GM12878 (cell line): ENCODE results near the gene PIK3R5. TPM values are rescaled to one million over a fixed set of nuclear protein-coding genes. Genes with fewer than 3 reads are reported as not detected.

Source experiments
- ATAC-seq: fragments of 200-7000 bp; cut with Tn5 transposase; 3 replicates; pipeline ENCODE4 v1.9.1; 2020; ENCODE audit warnings: mild to moderate bottlenecking, moderate library complexity
- BruUV-seq: library from RNA; stranded (reverse); fragments of 400-500 nt; replicated peaks from 2 replicates; lab custom pipeline; 2021; lab: Mats Ljungman, UMichigan
- CTCF ChIA-PET: fragments of 300-600 bp; sonication (Branson Sonifier 250); formaldehyde crosslinking; extraction: SDS; loops from one replicate; lab custom pipeline; 2021; ENCODE audit warnings: inconsistent platforms; lab: Yijun Ruan, JAX
- POLR2A ChIA-PET: fragments of 350-600 bp; formaldehyde crosslinking; extraction: SDS; loops from one replicate; lab custom pipeline; 2021; ENCODE audit warnings: inconsistent platforms; lab: Charles Lee
- RAD21 ChIA-PET: fragments of 300-600 bp; sonication (Branson Sonifier 250); formaldehyde crosslinking; loops from one replicate; lab custom pipeline; 2023; ENCODE audit warnings: antibody characterized with exemption; ENCODE audit not compliant: unreplicated experiment; lab: Charles Lee
- SMC1A ChIA-PET: fragments of 300-600 bp; sonication (Branson Sonifier 250); formaldehyde crosslinking; loops from one replicate; lab custom pipeline; 2023; ENCODE audit not compliant: unreplicated experiment, uncharacterized antibody; lab: Charles Lee
- DNase-seq: peaks from one replicate; pipeline ENCODE4 v3.0.0-alpha.2; 2011; ENCODE audit warnings: low read depth, low spot score
- FAIRE-seq: peaks from 3 replicates; lab custom pipeline; 2011; peaks lifted over from hg19 to GRCh38; lab: Jason Lieb, UNC
- H2AFZ ChIP-seq: 2 replicates; pipeline ENCODE4 v1.6.0; 2011; ENCODE audit warnings: low read depth, low read length, control low read depth; ENCODE audit not compliant: control insufficient read depth
- H3K27ac ChIP-seq: 2 replicates; pipeline ENCODE4 v1.5.1; 2011; ENCODE audit warnings: control low read depth; ENCODE audit not compliant: control insufficient read depth, insufficient read depth
- H3K27me3 ChIP-seq, 2 experiments: replicated peaks in 1 of 2; 2 replicates each; pipeline versions ENCODE4 v1.6.0 to v1.6.1; 2011; ENCODE audit warnings: low read length in 1 of 2; ENCODE audit not compliant: control insufficient read depth in 2 of 2, insufficient read depth in 2 of 2
- H3K36me3 ChIP-seq, 2 experiments: 2 replicates each; pipeline ENCODE4 v1.5.1; 2011; ENCODE audit warnings: low read length in 1 of 2; ENCODE audit not compliant: control insufficient read depth in 2 of 2, insufficient read depth in 2 of 2
- H3K4me1 ChIP-seq: 2 replicates; pipeline ENCODE4 v1.6.1; 2011; ENCODE audit warnings: mild to moderate bottlenecking, low read length, moderate library complexity, mixed read lengths; ENCODE audit not compliant: control insufficient read depth, insufficient read depth
- H3K4me2 ChIP-seq: 2 replicates; pipeline ENCODE4 v1.6.0; 2011; ENCODE audit warnings: control low read depth; ENCODE audit not compliant: control insufficient read depth, insufficient read depth
- H3K4me3 ChIP-seq: fragments of 200-600 bp; sonication (generic); 2 replicates; pipeline ENCODE4 v1.5.1; 2016
- H3K79me2 ChIP-seq: 2 replicates; pipeline ENCODE4 v1.6.0; 2011; ENCODE audit warnings: low read length; ENCODE audit not compliant: control insufficient read depth, insufficient read depth
- H3K9ac ChIP-seq: 2 replicates; pipeline ENCODE4 v1.8.0; 2011; ENCODE audit warnings: low read length, control low read depth, mixed read lengths; ENCODE audit not compliant: control insufficient read depth, insufficient read depth
- H3K9me3 ChIP-seq: replicated peaks from 3 replicates; pipeline ENCODE4 v1.5.1; 2011; ENCODE audit warnings: mild to moderate bottlenecking, low read length; ENCODE audit not compliant: control insufficient read depth, insufficient read depth
- H4K20me1 ChIP-seq: 2 replicates; pipeline ENCODE4 v1.6.0; 2011; ENCODE audit not compliant: control insufficient read depth, insufficient read depth
- BHLHE40 ChIP-seq, 2 experiments: fragments of 450-650 bp in 1 of 2; IDR thresholded peaks; 2 replicates each; pipeline ENCODE4 v1.6.1; 2011 to 2017; ENCODE audit warnings: low read depth in 2 of 2, borderline replicate concordance in 1 of 2, improper control_type of control experiment in 1 of 2, low read length in 1 of 2, mild to moderate bottlenecking in 1 of 2
- FOS ChIP-seq: IDR thresholded peaks from 3 replicates; pipeline ENCODE4 v1.6.1; 2011; ENCODE audit warnings: borderline replicate concordance; ENCODE audit not compliant: insufficient read length; ENCODE audit errors: extremely low read depth
- MEF2B ChIP-seq: fragments of 450-650 bp; IDR thresholded peaks from 2 replicates; pipeline ENCODE4 v1.6.1; 2018; ENCODE audit warnings: mild to moderate bottlenecking, moderate library complexity; ENCODE audit not compliant: partially characterized antibody, poor library complexity, severe bottlenecking
- POLR2AphosphoS5 ChIP-seq: IDR thresholded peaks from 2 replicates; pipeline ENCODE4 v1.6.1; 2011; ENCODE audit warnings: mild to moderate bottlenecking, low read length, inconsistent platforms
- WGBS: methylation state at CpG from one replicate; pipeline ENCODE4 v1.1.6; 2016; ENCODE audit warnings: low lambda C conversion rate; ENCODE audit not compliant: insufficient replicate concordance, insufficient coverage; ENCODE audit errors: missing lambda C conversion rate; 5-methylcytosine and 5-hydroxymethylcytosine counted together
- in situ Hi-C: fragments of 300-500 bp; cut with MboI; formaldehyde crosslinking; loops from 9 replicates; pipeline ENCODE4 v1.14.3; 2018; ENCODE audit warnings: mixed read lengths
- intact Hi-C: fragments of 100-400 bp; cut with micrococcal nuclease; formaldehyde crosslinking; loops from one replicate; pipeline ENCODE4 v1.14.2; 2022; ENCODE audit not compliant: unreplicated experiment
- polyA plus RNA-seq, 11 experiments: library from polyadenylated mRNA; depleted of rRNA in 4 of 11; unstranded in 6 of 11; stranded (reverse) in 5 of 11; fragments of >200 nt; fragmentation: Nextera tagmentation in 4 of 11; fragmentation: Illumina TruSeq in 1 of 11; extraction: Ambion mirVana in 4 of 11; extraction: Trizol in 1 of 11; gene quantifications; 1 replicate in 1 of 11; 2 replicates in 10 of 11; pipeline versions ENCODE4 v1.2.1 to v1.2.3, GENCODE V29; 2011 to 2016; ENCODE audit warnings: inconsistent platforms in 2 of 11, missing spikeins in 2 of 11, low read depth in 1 of 11
- total RNA-seq, 4 experiments: library from RNA; depleted of rRNA in 3 of 4; stranded (reverse); fragments of >200 nt in 3 of 4; fragmentation: Illumina TruSeq in 1 of 4; extraction: Trizol in 1 of 4; gene quantifications; 2 replicates each; pipeline versions ENCODE4 v1.2.1 to v1.2.3, GENCODE V29; 2013 to 2021
- TF ChIP-seq, protein P1 (sequence below): IDR thresholded peaks from 2 replicates; pipeline ENCODE4 v1.6.1; 2011; ENCODE audit warnings: borderline replicate concordance, low read depth, mild to moderate bottlenecking, moderate library complexity, low read length; ENCODE audit not compliant: insufficient read depth, poor library complexity, severe bottlenecking

The PIK3R5 gene
- total and polyA plus RNA-seq, 10 of the 15 experiments (the other 5 are each of a cell fraction or from before 2014, with no cell fraction given), result 9.5 to 50.8 (median 35.5) TPM

DNA sequence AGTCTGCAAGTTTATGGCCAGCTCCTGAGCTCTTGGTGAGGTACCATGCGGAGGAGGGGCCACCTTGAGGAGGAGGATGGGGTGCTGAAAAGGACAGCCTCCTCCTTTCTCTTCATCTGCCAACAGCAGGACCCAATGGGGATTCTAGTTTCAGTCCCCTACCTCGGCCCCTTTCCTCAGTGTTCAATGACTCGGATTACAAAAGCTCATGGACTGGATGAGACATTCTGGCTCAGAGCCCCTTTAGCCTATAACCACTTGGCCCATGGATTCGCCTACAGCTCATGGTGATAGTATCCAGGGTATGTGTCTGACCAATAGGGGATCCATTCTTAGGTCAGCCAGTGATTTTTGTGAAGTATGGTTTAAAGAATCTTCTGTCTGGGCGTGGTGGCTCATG lies 89.5 kb downstream of the PIK3R5 start:
- RAD21 ChIA-PET, result interaction anchor here (1.0 to 1.7 kb wide), 4 partner anchors 11 to 123 kb away, joined by 3 to 5 read pairs (median 4); no protein-coding TSS in a partner anchor
- H3K79me2 ChIP-seq, result no peaks in the 10 kb centered on the region
- H3K27ac ChIP-seq, result no peak overlapping the region
- FAIRE-seq (no peak), ATAC-seq (peak; percentile 40), DNase-seq (no peak)
- TF ChIP-seq MEF2B (no peak), BHLHE40 (IDR thresholded peaks at IDR 0.05; ENCODE audit: borderline replicate concordance in 1 of 2, low read depth in 2 of 2, low read length in 1 of 2) (no peak), FOS (no peak), POLR2AphosphoS5 (0 out of 2 replicates have a peak, but pooled peaks have one; percentile 37)
- TF ChIP-seq, protein P1, sequence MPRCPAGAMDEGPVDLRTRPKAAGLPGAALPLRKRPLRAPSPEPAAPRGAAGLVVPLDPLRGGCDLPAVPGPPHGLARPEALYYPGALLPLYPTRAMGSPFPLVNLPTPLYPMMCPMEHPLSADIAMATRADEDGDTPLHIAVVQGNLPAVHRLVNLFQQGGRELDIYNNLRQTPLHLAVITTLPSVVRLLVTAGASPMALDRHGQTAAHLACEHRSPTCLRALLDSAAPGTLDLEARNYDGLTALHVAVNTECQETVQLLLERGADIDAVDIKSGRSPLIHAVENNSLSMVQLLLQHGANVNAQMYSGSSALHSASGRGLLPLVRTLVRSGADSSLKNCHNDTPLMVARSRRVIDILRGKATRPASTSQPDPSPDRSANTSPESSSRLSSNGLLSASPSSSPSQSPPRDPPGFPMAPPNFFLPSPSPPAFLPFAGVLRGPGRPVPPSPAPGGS, result peak; percentile 64
- H3K4me2 ChIP-seq, result no peak overlapping the region
- H3K36me3 ChIP-seq, result peaks cover 9 to 11% of the 10 kb centered on the region in 2 experiments; a peak in 3 of 4 replicates
- no peaks in the 10 kb centered on the region for H4K20me1 ChIP-seq
- WGBS, result 81% methylated on average over 5 of the region's 5 CpGs
- H2AFZ ChIP-seq, result no peak overlapping the region
- H3K9me3 ChIP-seq, result no peaks in the 10 kb centered on the region
- POLR2A ChIA-PET, result interaction anchor here (2.0 kb wide), 1 partner anchor 8 kb away, joined by 7 read pairs; the partner anchor contains the start of gene PIK3R6
- in situ Hi-C loops, result no loop called here
- CTCF ChIA-PET, result interaction anchor here (0.9 to 1.5 kb wide), 3 partner anchors 8 to 90 kb away, joined by 3 to 4 read pairs (median 4); partner anchors contain the start of gene PIK3R6
- no peak overlapping the region for H3K4me3 ChIP-seq
- no peaks in the 10 kb centered on the region for H3K27me3 ChIP-seq
- BruUV-seq, result no TSS peak
- intact Hi-C loops, result no loop called here
- SMC1A ChIA-PET, result interaction anchor here (0.7 to 1.5 kb wide), 5 partner anchors 12 to 122 kb away, joined by 3 to 6 read pairs (median 4); no protein-coding TSS in a partner anchor
- peaks cover 12% of the 10 kb centered on the region for H3K4me1 ChIP-seq
- no peak overlapping the region for H3K9ac ChIP-seq
